ENCODE data around the gene SEC24C.

- TF ChIP-seq CTCF (IDR thresholded peaks at IDR 0.05): no peak
- TF ChIP-seq EZH2phosphoT487 (IDR thresholded peaks at IDR 0.05): no peak
Measured at GRCh38 chr10:73806176-73806950, 62.2 kb downstream of the SEC24C start.

All from neural progenitor cell (in vitro differentiated cells).